ENCODE data around the gene TAS2R16.

Gene TAS2R16

GRCh38 chr7:122995600-122995999 lies at the start of gene TAS2R16:
TAS2R16 (minus strand) TSS chr7:122995700; CDS start chr7:122995634, 66 bp downstream.
- H3K36me3 ChIP-seq (ENCODE audit: insufficient read depth, low read length) = no peaks in the 10 kb centered on the region
- H3K9me3 ChIP-seq (ENCODE audit: control insufficient read depth, insufficient read depth, low read length) = no peaks in the 10 kb centered on the region
- H3K9ac ChIP-seq (ENCODE audit: low read depth, low read length) = no peak within 1 kb of the TSS
- H3K4me1 ChIP-seq (ENCODE audit: insufficient read depth, low read length) = no peaks in the 10 kb centered on the region

- peaks cover 7% of the 10 kb centered on the region; the same call in 1 of the 2 replicates for H3K4me1 ChIP-seq (ENCODE audit: insufficient read depth, low read length)
- no peaks in the 10 kb centered on the region for H3K36me3 ChIP-seq (ENCODE audit: insufficient read depth, low read length)
These were observed 48.1 kb upstream of the TAS2R16 start for GRCh38 chr7:123043642-123044041.

GRCh38 chr7:123041101-123041500 lies 45.6 kb upstream of the TAS2R16 start:
- peaks cover 7% of the 10 kb centered on the region; the same call in 1 of the 2 replicates for H3K4me1 ChIP-seq (ENCODE audit: insufficient read depth, low read length)
- no peaks in the 10 kb centered on the region for H3K9me3 ChIP-seq (ENCODE audit: control insufficient read depth, insufficient read depth, low read length)
- no peak overlapping the region for H3K9ac ChIP-seq (ENCODE audit: low read depth, low read length)
- H3K36me3 ChIP-seq (ENCODE audit: insufficient read depth, low read length) = no peaks in the 10 kb centered on the region

More at GRCh38 chr7:123043642-123044041, 48.1 kb upstream of the TAS2R16 start:
- peaks cover 5% of the 10 kb centered on the region; the same call in 1 of the 2 replicates for H3K9me3 ChIP-seq (ENCODE audit: control insufficient read depth, insufficient read depth, low read length)
- H3K9ac ChIP-seq (ENCODE audit: low read depth, low read length) = no peak overlapping the region

- Histone ChIP-seq H3K36me3 (ENCODE audit: insufficient read depth, low read length) (no peaks in the 10 kb centered on the region), H3K4me1 (ENCODE audit: insufficient read depth, low read length) (peaks cover 7% of the 10 kb centered on the region; the same call in 1 of the 2 replicates), H3K9ac (ENCODE audit: low read depth, low read length) (no peak overlapping the region), H3K9me3 (ENCODE audit: control insufficient read depth, insufficient read depth, low read length) (no peaks in the 10 kb centered on the region; the same call in 1 of the 2 replicates)
These were observed 43.8 kb upstream of the TAS2R16 start for GRCh38 chr7:123039269-123039668.

- H3K9me3 ChIP-seq (ENCODE audit: control insufficient read depth, insufficient read depth, low read length) = no peaks in the 10 kb centered on the region; the same call in 1 of the 2 replicates
- peaks cover 4% of the 10 kb centered on the region; the same call in 1 of the 2 replicates for H3K4me1 ChIP-seq (ENCODE audit: insufficient read depth, low read length)
- no peak overlapping the region for H3K9ac ChIP-seq (ENCODE audit: low read depth, low read length)
- H3K36me3 ChIP-seq (ENCODE audit: insufficient read depth, low read length) = no peaks in the 10 kb centered on the region
These were observed 38.6 kb upstream of the TAS2R16 start for GRCh38 chr7:123034106-123034505.

GRCh38 chr7:123030631-123031030 lies 35.1 kb upstream of the TAS2R16 start:
- no peak overlapping the region for H3K9ac ChIP-seq (ENCODE audit: low read depth, low read length)
- no peaks in the 10 kb centered on the region; the same call in 1 of the 2 replicates for H3K9me3 ChIP-seq (ENCODE audit: control insufficient read depth, insufficient read depth, low read length)
- no peaks in the 10 kb centered on the region for H3K36me3 ChIP-seq (ENCODE audit: insufficient read depth, low read length)
- no peaks in the 10 kb centered on the region for H3K4me1 ChIP-seq (ENCODE audit: insufficient read depth, low read length)

- no peaks in the 10 kb centered on the region for H3K9me3 ChIP-seq (ENCODE audit: control insufficient read depth, insufficient read depth, low read length)
- no peaks in the 10 kb centered on the region for H3K4me1 ChIP-seq (ENCODE audit: insufficient read depth, low read length)
- H3K36me3 ChIP-seq (ENCODE audit: insufficient read depth, low read length) = no peaks in the 10 kb centered on the region
- no peak overlapping the region for H3K9ac ChIP-seq (ENCODE audit: low read depth, low read length)
These were observed 32.8 kb upstream of the TAS2R16 start for GRCh38 chr7:123028339-123028738.

GRCh38 chr7:123026251-123026650 lies 30.8 kb upstream of the TAS2R16 start:
- no peaks in the 10 kb centered on the region for H3K36me3 ChIP-seq (ENCODE audit: insufficient read depth, low read length)
- no peak overlapping the region for H3K9ac ChIP-seq (ENCODE audit: low read depth, low read length)
- H3K9me3 ChIP-seq (ENCODE audit: control insufficient read depth, insufficient read depth, low read length) = no peaks in the 10 kb centered on the region
- peaks cover 7% of the 10 kb centered on the region; the same call in 1 of the 2 replicates for H3K4me1 ChIP-seq (ENCODE audit: insufficient read depth, low read length)

GRCh38 chr7:123024989-123025758 lies 29.7 kb upstream of the TAS2R16 start:
- H3K4me1 ChIP-seq (ENCODE audit: insufficient read depth, low read length) = peaks cover 7% of the 10 kb centered on the region; the same call in 1 of the 2 replicates
- no peaks in the 10 kb centered on the region for H3K36me3 ChIP-seq (ENCODE audit: insufficient read depth, low read length)
- no peaks in the 10 kb centered on the region for H3K9me3 ChIP-seq (ENCODE audit: control insufficient read depth, insufficient read depth, low read length)
- no peak overlapping the region for H3K9ac ChIP-seq (ENCODE audit: low read depth, low read length)

GRCh38 chr7:123023126-123023525 lies 27.6 kb upstream of the TAS2R16 start:
- Histone ChIP-seq H3K9me3 (ENCODE audit: control insufficient read depth, insufficient read depth, low read length) (no peaks in the 10 kb centered on the region), H3K36me3 (ENCODE audit: insufficient read depth, low read length) (no peaks in the 10 kb centered on the region), H3K4me1 (ENCODE audit: insufficient read depth, low read length) (peaks cover 7% of the 10 kb centered on the region; the same call in 1 of the 2 replicates), H3K9ac (ENCODE audit: low read depth, low read length) (no peak overlapping the region)

- H3K4me1 ChIP-seq (ENCODE audit: insufficient read depth, low read length) = peaks cover 7% of the 10 kb centered on the region; the same call in 1 of the 2 replicates
- H3K36me3 ChIP-seq (ENCODE audit: insufficient read depth, low read length) = no peaks in the 10 kb centered on the region
- H3K9me3 ChIP-seq (ENCODE audit: control insufficient read depth, insufficient read depth, low read length) = no peaks in the 10 kb centered on the region
- H3K9ac ChIP-seq (ENCODE audit: low read depth, low read length) = no peak overlapping the region
These were observed 27.1 kb upstream of the TAS2R16 start for GRCh38 chr7:123022576-123022975.

GRCh38 chr7:123012435-123012834 lies 16.9 kb upstream of the TAS2R16 start:
- no peaks in the 10 kb centered on the region for H3K9me3 ChIP-seq (ENCODE audit: control insufficient read depth, insufficient read depth, low read length)
- H3K9ac ChIP-seq (ENCODE audit: low read depth, low read length) = no peak overlapping the region
- no peaks in the 10 kb centered on the region for H3K4me1 ChIP-seq (ENCODE audit: insufficient read depth, low read length)
- H3K36me3 ChIP-seq (ENCODE audit: insufficient read depth, low read length) = no peaks in the 10 kb centered on the region

GRCh38 chr7:123011766-123012369 lies 16.4 kb upstream of the TAS2R16 start:
- Histone ChIP-seq H3K4me1 (ENCODE audit: insufficient read depth, low read length) (no peaks in the 10 kb centered on the region), H3K9me3 (ENCODE audit: control insufficient read depth, insufficient read depth, low read length) (no peaks in the 10 kb centered on the region), H3K36me3 (ENCODE audit: insufficient read depth, low read length) (no peaks in the 10 kb centered on the region), H3K9ac (ENCODE audit: low read depth, low read length) (no peak overlapping the region)

GRCh38 chr7:123004931-123005330 lies 9.4 kb upstream of the TAS2R16 start:
- Histone ChIP-seq H3K9me3 (ENCODE audit: control insufficient read depth, insufficient read depth, low read length) (no peaks in the 10 kb centered on the region), H3K36me3 (ENCODE audit: insufficient read depth, low read length) (no peaks in the 10 kb centered on the region), H3K9ac (ENCODE audit: low read depth, low read length) (no peak overlapping the region), H3K4me1 (ENCODE audit: insufficient read depth, low read length) (no peaks in the 10 kb centered on the region)
